HCT116 (cell line): ENCODE results near the gene MAP3K2.

ENCODE experiments used
- CEBPB ChIP-seq: IDR thresholded peaks from 2 replicates; pipeline ENCODE4 v1.6.1; 2012; ENCODE audit warnings: low read depth
- CTCF ChIP-seq, 3 experiments: fragments of 200-600 bp in 1 of 3; sonication (generic) in 1 of 3; IDR thresholded peaks in 2 of 3; conservative IDR thresholded peaks in 1 of 3; 2 replicates each; pipeline ENCODE4 v1.5.1; 2012 to 2017; ENCODE audit warnings: low read depth in 2 of 3, low read length in 2 of 3, antibody characterized with exemption in 1 of 3, borderline replicate concordance in 1 of 3, control low read depth in 1 of 3, mild to moderate bottlenecking in 1 of 3, mixed read lengths in 1 of 3, mixed run types in 1 of 3, moderate library complexity in 1 of 3; ENCODE audit not compliant: insufficient read depth in 1 of 3
- EZH2 ChIP-seq: fragments of 200-600 bp; sonication (generic); IDR thresholded peaks from 2 replicates; pipeline ENCODE4 v1.6.1; 2017; ENCODE audit warnings: antibody characterized with exemption, mixed run types
- EZH2phosphoT487 ChIP-seq: fragments of 200-600 bp; IDR thresholded peaks from 2 replicates; pipeline ENCODE4 v1.6.1; 2018; ENCODE audit warnings: antibody characterized with exemption, borderline replicate concordance
- JUND ChIP-seq: IDR thresholded peaks from 2 replicates; pipeline ENCODE4 v1.6.1; 2012
- POLR2A ChIP-seq: IDR thresholded peaks from 2 replicates; pipeline ENCODE4 v1.7.0; 2011; ENCODE audit warnings: borderline replicate concordance; ENCODE audit not compliant: insufficient read depth, insufficient read length; ENCODE audit errors: extremely low read depth
- POLR2AphosphoS5 ChIP-seq: IDR thresholded peaks from 2 replicates; pipeline ENCODE4 v1.6.1; 2011; ENCODE audit warnings: mild to moderate bottlenecking, low read depth, low read length, moderate library complexity
- SRF ChIP-seq: IDR thresholded peaks from 2 replicates; pipeline ENCODE4 v1.6.1; 2012; ENCODE audit warnings: low read depth
- ZBTB33 ChIP-seq: IDR thresholded peaks from 2 replicates; pipeline ENCODE4 v1.6.1; 2011; ENCODE audit warnings: mild to moderate bottlenecking, low read length, moderate library complexity; ENCODE audit not compliant: insufficient replicate concordance; ENCODE audit errors: extremely low read depth
- ZFX ChIP-seq: fragments of 450-650 bp; IDR thresholded peaks from 2 replicates; pipeline ENCODE4 v1.6.1; 2017

- TF ChIP-seq POLR2A (no peak), EZH2phosphoT487 (no peak), ZFX (no peak), EZH2 (no peak), CTCF (IDR thresholded peaks at IDR 0.05 in 2 of 3, conservative IDR thresholded peaks at IDR 0.05 in 1 of 3; ENCODE audit: borderline replicate concordance in 1 of 3, insufficient read depth in 1 of 3, low read depth in 2 of 3, low read length in 2 of 3) (no peak), CEBPB (no peak), SRF (no peak), ZBTB33 (no peak), POLR2AphosphoS5 (no peak), JUND (no peak)
Observed at GRCh38 chr2:127305990-127306585, 81.7 kb downstream of the MAP3K2 start.
